SK-N-SH (cell line): ENCODE measurements around the gene TNNT3. TPM values are rescaled to one million over a fixed set of nuclear protein-coding genes. Genes with fewer than 3 reads are reported as not detected.

Source experiments
- CTCF ChIA-PET: fragments of 300-600, 350-600 bp; formaldehyde crosslinking; extraction: SDS; loops from one replicate; lab custom pipeline; 2021; lab: Yijun Ruan, JAX
- POLR2A ChIA-PET: fragments of 350-600 bp; sonication (Branson Sonifier 250); formaldehyde crosslinking; extraction: SDS; loops from one replicate; lab custom pipeline; 2020; ENCODE audit warnings: antibody characterized with exemption, inconsistent platforms; lab: Yijun Ruan, JAX
- DNase-seq: peaks from one replicate; pipeline ENCODE4 v3.0.0; 2012
- H2AFZ ChIP-seq: fragments of 200-600 bp; sonication (generic); 2 replicates; pipeline ENCODE4 v1.8.1; 2016; ENCODE audit warnings: antibody characterized with exemption, mild to moderate bottlenecking, low read depth
- H3F3A ChIP-seq: fragments of 200-600 bp; sonication (generic); replicated peaks from 2 replicates; pipeline ENCODE3; 2016; ENCODE audit warnings: antibody characterized with exemption, mild to moderate bottlenecking; ENCODE audit not compliant: insufficient read depth
- H3K27ac ChIP-seq, 2 experiments: fragments of 200-500 bp in 1 of 2; fragments of 200-600 bp in 1 of 2; sonication (Bioruptor generic) in 1 of 2; sonication (generic), shearing (Covaris generic) in 1 of 2; 2 replicates each; pipeline versions ENCODE4 v1.5.1 to v1.6.1; 2014 to 2016; ENCODE audit warnings: low read depth in 2 of 2, inconsistent platforms in 1 of 2, low read length in 1 of 2, mild to moderate bottlenecking in 1 of 2, mixed read lengths in 1 of 2
- H3K27me3 ChIP-seq: fragments of 200-600 bp; sonication (generic), shearing (Covaris generic); 2 replicates; pipeline ENCODE4 v1.6.1; 2016; ENCODE audit warnings: mixed run types; ENCODE audit not compliant: insufficient read depth
- H3K36me3 ChIP-seq, 2 experiments: fragments of 200-500 bp in 1 of 2; fragments of 200-600 bp in 1 of 2; sonication (Bioruptor generic) in 1 of 2; sonication (generic) in 1 of 2; replicated peaks in 1 of 2; 2 replicates each; pipeline versions ENCODE3 to v1.5.1; 2014 to 2016; ENCODE audit warnings: low read length in 1 of 2, mild to moderate bottlenecking in 1 of 2; ENCODE audit not compliant: insufficient read depth in 2 of 2, control insufficient read depth in 1 of 2
- H3K4me1 ChIP-seq, 2 experiments: fragments of 200-500 bp in 1 of 2; fragments of 200-600 bp in 1 of 2; sonication (Bioruptor generic) in 1 of 2; sonication (generic), shearing (Covaris generic) in 1 of 2; 2 replicates each; pipeline versions ENCODE4 v1.5.1 to v1.6.1; 2014 to 2016; ENCODE audit warnings: low read depth in 1 of 2, low read length in 1 of 2, mixed run types in 1 of 2; ENCODE audit not compliant: insufficient read depth in 2 of 2, control insufficient read depth in 1 of 2
- H3K4me2 ChIP-seq: fragments of 200-600 bp; sonication (generic), shearing (Covaris generic); 2 replicates; pipeline ENCODE4 v1.6.1; 2017; ENCODE audit warnings: mixed run types
- H3K4me3 ChIP-seq, 2 experiments: fragments of 200-500 bp in 1 of 2; fragments of 200-600 bp in 1 of 2; sonication (Bioruptor generic) in 1 of 2; sonication (generic), shearing (Covaris generic) in 1 of 2; 2 replicates each; pipeline versions ENCODE4 v1.5.1 to v1.8.1; 2014 to 2016; ENCODE audit warnings: low read depth in 2 of 2, inconsistent platforms in 1 of 2, low read length in 1 of 2, mild to moderate bottlenecking in 1 of 2, mixed read lengths in 1 of 2, moderate library complexity in 1 of 2
- H3K79me2 ChIP-seq: fragments of 200-600 bp; sonication (generic); 2 replicates; pipeline ENCODE4 v1.8.1; 2017; ENCODE audit warnings: mild to moderate bottlenecking; ENCODE audit not compliant: insufficient read depth
- H3K9ac ChIP-seq: fragments of 200-600 bp; sonication (generic); 2 replicates; pipeline ENCODE4 v1.6.1; 2017; ENCODE audit warnings: mixed run types
- H3K9me2 ChIP-seq: fragments of 200-600 bp; sonication (generic); 2 replicates; pipeline ENCODE4 v1.6.1; 2017; ENCODE audit warnings: mixed run types
- H3K9me3 ChIP-seq: fragments of 200-600 bp; sonication (generic); 2 replicates; pipeline ENCODE4 v1.6.1; 2017; ENCODE audit warnings: mixed run types, mild to moderate bottlenecking, moderate library complexity
- H4K20me1 ChIP-seq: fragments of 200-600 bp; sonication (generic); 2 replicates; pipeline ENCODE4 v1.6.1; 2017; ENCODE audit warnings: mild to moderate bottlenecking, mixed run types; ENCODE audit not compliant: insufficient read depth
- EP300 ChIP-seq, 2 experiments: IDR thresholded peaks; 2 replicates each; pipeline versions ENCODE4 v1.4.0 to v1.6.1; 2012; ENCODE audit warnings: borderline replicate concordance in 1 of 2, low read depth in 1 of 2, low read length in 1 of 2
- EZH2phosphoT487 ChIP-seq: fragments of 200-600 bp; sonication (generic); IDR thresholded peaks from 2 replicates; pipeline ENCODE4 v1.6.1; 2017; ENCODE audit warnings: low read depth, mixed run types, mild to moderate bottlenecking, antibody characterized with exemption, moderate library complexity, borderline replicate concordance
- FOSL2 ChIP-seq: IDR thresholded peaks from 2 replicates; pipeline ENCODE4 v1.4.0; 2012; ENCODE audit warnings: low read depth, mild to moderate bottlenecking, moderate library complexity, borderline replicate concordance
- FOXJ3 ChIP-seq: sonication (generic); formaldehyde crosslinking; IDR thresholded peaks from 2 replicates; pipeline ENCODE4 v1.5.1; 2020; ENCODE audit warnings: mild to moderate bottlenecking, missing genetic modification reagents
- FOXM1 ChIP-seq: IDR thresholded peaks from 2 replicates; pipeline ENCODE4 v1.4.0; 2012; ENCODE audit warnings: low read depth, mild to moderate bottlenecking
- MXI1 ChIP-seq: IDR thresholded peaks from 2 replicates; pipeline ENCODE4 v1.6.1; 2012; ENCODE audit warnings: mild to moderate bottlenecking, low read depth, low read length, improper control_type of control experiment
- NFIC ChIP-seq: IDR thresholded peaks from 2 replicates; pipeline ENCODE4 v1.4.0; 2012; ENCODE audit warnings: borderline replicate concordance
- RAD21 ChIP-seq: IDR thresholded peaks from 2 replicates; pipeline ENCODE4 v1.6.1; 2012; ENCODE audit warnings: mild to moderate bottlenecking, low read length
- RXRA ChIP-seq: IDR thresholded peaks from 2 replicates; pipeline ENCODE4 v1.4.0; 2012; ENCODE audit warnings: low read depth, mild to moderate bottlenecking, borderline replicate concordance
- SIN3A ChIP-seq: IDR thresholded peaks from 2 replicates; pipeline ENCODE4 v1.6.1; 2012; ENCODE audit warnings: low read depth, mild to moderate bottlenecking, low read length, moderate library complexity, borderline replicate concordance
- YY1 ChIP-seq: IDR thresholded peaks from 2 replicates; pipeline ENCODE4 v1.4.0; 2012; ENCODE audit warnings: low read depth, mild to moderate bottlenecking
- WGBS: methylation state at CpG from one replicate; pipeline ENCODE4 v1.1.6; 2017; ENCODE audit warnings: low lambda C conversion rate; 5-methylcytosine and 5-hydroxymethylcytosine counted together
- polyA plus RNA-seq, 3 experiments: library from polyadenylated mRNA; depleted of rRNA; stranded (reverse); fragments of >200 nt; gene quantifications; 2 replicates each; pipeline ENCODE4 v1.2.3, GENCODE V29; 2012
- TF ChIP-seq, protein P1 (sequence below): IDR thresholded peaks from 2 replicates; pipeline ENCODE4 v1.6.1; 2012; ENCODE audit warnings: mild to moderate bottlenecking, low read depth, low read length, moderate library complexity
- TF ChIP-seq, protein P2 (sequence below): fragments of 150-350 bp; IDR thresholded peaks from 2 replicates; pipeline ENCODE4 v1.6.1; 2017; ENCODE audit warnings: antibody characterized with exemption, low read length, low read depth, borderline replicate concordance
- TF ChIP-seq, protein P3 (sequence below): IDR thresholded peaks from 2 replicates; pipeline ENCODE4 v1.4.0; 2012; ENCODE audit warnings: low read depth, borderline replicate concordance
- TF ChIP-seq, protein P4 (sequence below): fragments of 150-350 bp; IDR thresholded peaks from 2 replicates; pipeline ENCODE4 v1.6.1; 2016; ENCODE audit warnings: mild to moderate bottlenecking, low read depth, low read length

The TNNT3 gene
- polyA plus RNA-seq, 1 of the 3 experiments (the other 2 are of a cell fraction), result not detected

DNA sequence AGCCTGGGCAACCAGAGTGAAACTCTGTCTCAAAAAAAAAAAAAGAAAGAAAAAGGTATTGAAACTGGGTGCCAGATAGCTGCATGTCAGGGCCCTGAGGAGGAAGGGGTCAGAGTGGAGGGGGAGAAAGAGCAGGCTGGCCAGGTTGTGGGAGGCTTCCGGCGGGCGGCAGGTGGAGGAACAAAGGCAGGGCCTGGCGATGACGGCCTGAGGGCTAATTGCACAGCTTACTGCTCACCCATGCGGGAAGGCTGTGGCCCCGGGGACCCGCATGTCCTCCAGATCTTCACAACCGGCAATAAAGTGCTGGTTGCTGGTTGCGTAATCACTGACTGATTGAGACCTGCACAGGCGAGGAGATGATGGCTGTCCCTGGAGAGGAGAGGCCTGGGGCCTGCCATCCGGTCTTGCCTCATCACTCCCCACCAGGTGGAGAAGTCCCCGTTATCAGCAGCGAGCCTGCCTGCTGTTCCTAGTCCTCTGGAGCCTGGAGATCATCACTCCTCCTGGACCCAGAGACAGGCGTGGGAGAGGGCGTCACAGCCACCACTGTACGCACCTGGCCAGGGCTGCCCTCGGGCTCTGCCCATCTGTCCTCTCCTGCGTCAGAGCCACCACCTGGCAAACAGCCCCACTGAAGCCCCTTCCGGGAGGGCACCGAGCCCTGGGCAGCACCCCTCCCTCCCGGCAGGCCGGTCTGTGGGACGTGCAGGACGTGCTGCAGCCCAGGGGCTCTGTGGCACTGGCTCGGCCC, 59.4 kb downstream of the TNNT3 start:
- WGBS, result no CpG with 5 or more reads among the region's 26 CpGs
- no peaks in the 10 kb centered on the region for H3K9me3 ChIP-seq
- POLR2A ChIA-PET, result interaction anchor here (0.7 to 4.4 kb wide), 10 partner anchors 9 to 162 kb away, joined by 3 to 60 read pairs (median 5); partner anchors contain the start of genes H19 and IGF2
- H3K9ac ChIP-seq, result no peak overlapping the region
- CTCF ChIA-PET, result interaction anchor here (0.9 to 4.4 kb wide), 8 partner anchors 10 to 405 kb away, joined by 3 to 30 read pairs (median 9); no protein-coding TSS in a partner anchor
- no peak overlapping the region for H2AFZ ChIP-seq
- no peaks in the 10 kb centered on the region for H3K4me1 ChIP-seq
- H3K4me3 ChIP-seq, result no peak overlapping the region
- no peaks in the 10 kb centered on the region for H3K9me2 ChIP-seq
- DNase-seq, result no peak
- no peaks in the 10 kb centered on the region for H3F3A ChIP-seq
- no peaks in the 10 kb centered on the region for H4K20me1 ChIP-seq
- TF ChIP-seq, protein P1, sequence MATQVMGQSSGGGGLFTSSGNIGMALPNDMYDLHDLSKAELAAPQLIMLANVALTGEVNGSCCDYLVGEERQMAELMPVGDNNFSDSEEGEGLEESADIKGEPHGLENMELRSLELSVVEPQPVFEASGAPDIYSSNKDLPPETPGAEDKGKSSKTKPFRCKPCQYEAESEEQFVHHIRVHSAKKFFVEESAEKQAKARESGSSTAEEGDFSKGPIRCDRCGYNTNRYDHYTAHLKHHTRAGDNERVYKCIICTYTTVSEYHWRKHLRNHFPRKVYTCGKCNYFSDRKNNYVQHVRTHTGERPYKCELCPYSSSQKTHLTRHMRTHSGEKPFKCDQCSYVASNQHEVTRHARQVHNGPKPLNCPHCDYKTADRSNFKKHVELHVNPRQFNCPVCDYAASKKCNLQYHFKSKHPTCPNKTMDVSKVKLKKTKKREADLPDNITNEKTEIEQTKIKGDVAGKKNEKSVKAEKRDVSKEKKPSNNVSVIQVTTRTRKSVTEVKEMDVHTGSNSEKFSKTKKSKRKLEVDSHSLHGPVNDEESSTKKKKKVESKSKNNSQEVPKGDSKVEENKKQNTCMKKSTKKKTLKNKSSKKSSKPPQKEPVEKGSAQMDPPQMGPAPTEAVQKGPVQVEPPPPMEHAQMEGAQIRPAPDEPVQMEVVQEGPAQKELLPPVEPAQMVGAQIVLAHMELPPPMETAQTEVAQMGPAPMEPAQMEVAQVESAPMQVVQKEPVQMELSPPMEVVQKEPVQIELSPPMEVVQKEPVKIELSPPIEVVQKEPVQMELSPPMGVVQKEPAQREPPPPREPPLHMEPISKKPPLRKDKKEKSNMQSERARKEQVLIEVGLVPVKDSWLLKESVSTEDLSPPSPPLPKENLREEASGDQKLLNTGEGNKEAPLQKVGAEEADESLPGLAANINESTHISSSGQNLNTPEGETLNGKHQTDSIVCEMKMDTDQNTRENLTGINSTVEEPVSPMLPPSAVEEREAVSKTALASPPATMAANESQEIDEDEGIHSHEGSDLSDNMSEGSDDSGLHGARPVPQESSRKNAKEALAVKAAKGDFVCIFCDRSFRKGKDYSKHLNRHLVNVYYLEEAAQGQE, result no peak
- no peak for TF ChIP-seq FOXJ3 (CRISPR knock-in tag)
- peak in 1 of 2 experiments; percentile 31; a peak in 1 of 4 replicates for TF ChIP-seq EP300 (IDR thresholded peaks at IDR 0.05; ENCODE audit: borderline replicate concordance in 1 of 2, low read depth in 1 of 2, low read length in 1 of 2)
- TF ChIP-seq RAD21, result no peak
- TF ChIP-seq SIN3A, result no peak
- no peaks in the 10 kb centered on the region for H3K79me2 ChIP-seq
- H3K27me3 ChIP-seq, result no peaks in the 10 kb centered on the region
- H3K4me2 ChIP-seq, result no peak overlapping the region
- H3K27ac ChIP-seq, result no peak overlapping the region; a peak in 1 of 4 replicates
- H3K36me3 ChIP-seq, result no peaks in the 10 kb centered on the region

DNA sequence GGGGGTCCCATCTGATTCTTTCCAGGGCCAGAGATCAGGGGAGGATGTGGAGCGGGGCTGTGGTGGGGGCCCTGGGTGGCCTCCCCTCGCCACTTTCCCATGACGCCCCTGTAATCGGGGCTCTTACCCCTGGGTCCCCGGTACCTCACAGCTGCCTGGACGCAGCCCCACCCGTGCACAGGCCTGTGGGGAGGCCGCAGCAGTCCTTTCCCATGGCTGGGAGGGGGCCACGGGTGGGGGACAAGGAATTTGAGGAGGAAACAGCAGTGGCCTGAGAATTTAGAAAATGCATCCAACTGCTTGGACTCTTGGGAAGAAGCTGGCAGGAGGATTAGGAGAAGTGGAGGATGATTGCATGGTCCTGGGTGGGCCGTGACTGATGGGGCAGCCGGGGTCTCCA, 60.1 kb downstream of the TNNT3 start:
- POLR2A ChIA-PET, result interaction anchor here (0.8 to 4.4 kb wide), 12 partner anchors 9 to 161 kb away, joined by 3 to 60 read pairs (median 6); partner anchors contain the start of genes H19 and IGF2
- CTCF ChIA-PET, result interaction anchor here (0.9 to 4.4 kb wide), 15 partner anchors 9 to 406 kb away, joined by 3 to 30 read pairs (median 5); no protein-coding TSS in a partner anchor

More for the DNA sequence above, 60.1 kb downstream of the TNNT3 start:
- no CpG with 5 or more reads among the region's 11 CpGs for WGBS
- TF ChIP-seq FOSL2, result no peak
- no peak for TF ChIP-seq NFIC
- TF ChIP-seq, protein P2, sequence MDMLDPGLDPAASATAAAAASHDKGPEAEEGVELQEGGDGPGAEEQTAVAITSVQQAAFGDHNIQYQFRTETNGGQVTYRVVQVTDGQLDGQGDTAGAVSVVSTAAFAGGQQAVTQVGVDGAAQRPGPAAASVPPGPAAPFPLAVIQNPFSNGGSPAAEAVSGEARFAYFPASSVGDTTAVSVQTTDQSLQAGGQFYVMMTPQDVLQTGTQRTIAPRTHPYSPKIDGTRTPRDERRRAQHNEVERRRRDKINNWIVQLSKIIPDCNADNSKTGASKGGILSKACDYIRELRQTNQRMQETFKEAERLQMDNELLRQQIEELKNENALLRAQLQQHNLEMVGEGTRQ, result no peak
- TF ChIP-seq MXI1, result no peak
- TF ChIP-seq, protein P3, sequence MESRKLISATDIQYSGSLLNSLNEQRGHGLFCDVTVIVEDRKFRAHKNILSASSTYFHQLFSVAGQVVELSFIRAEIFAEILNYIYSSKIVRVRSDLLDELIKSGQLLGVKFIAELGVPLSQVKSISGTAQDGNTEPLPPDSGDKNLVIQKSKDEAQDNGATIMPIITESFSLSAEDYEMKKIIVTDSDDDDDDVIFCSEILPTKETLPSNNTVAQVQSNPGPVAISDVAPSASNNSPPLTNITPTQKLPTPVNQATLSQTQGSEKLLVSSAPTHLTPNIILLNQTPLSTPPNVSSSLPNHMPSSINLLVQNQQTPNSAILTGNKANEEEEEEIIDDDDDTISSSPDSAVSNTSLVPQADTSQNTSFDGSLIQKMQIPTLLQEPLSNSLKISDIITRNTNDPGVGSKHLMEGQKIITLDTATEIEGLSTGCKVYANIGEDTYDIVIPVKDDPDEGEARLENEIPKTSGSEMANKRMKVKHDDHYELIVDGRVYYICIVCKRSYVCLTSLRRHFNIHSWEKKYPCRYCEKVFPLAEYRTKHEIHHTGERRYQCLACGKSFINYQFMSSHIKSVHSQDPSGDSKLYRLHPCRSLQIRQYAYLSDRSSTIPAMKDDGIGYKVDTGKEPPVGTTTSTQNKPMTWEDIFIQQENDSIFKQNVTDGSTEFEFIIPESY, result no peak
- no peak for TF ChIP-seq FOXM1
- TF ChIP-seq, protein P4, sequence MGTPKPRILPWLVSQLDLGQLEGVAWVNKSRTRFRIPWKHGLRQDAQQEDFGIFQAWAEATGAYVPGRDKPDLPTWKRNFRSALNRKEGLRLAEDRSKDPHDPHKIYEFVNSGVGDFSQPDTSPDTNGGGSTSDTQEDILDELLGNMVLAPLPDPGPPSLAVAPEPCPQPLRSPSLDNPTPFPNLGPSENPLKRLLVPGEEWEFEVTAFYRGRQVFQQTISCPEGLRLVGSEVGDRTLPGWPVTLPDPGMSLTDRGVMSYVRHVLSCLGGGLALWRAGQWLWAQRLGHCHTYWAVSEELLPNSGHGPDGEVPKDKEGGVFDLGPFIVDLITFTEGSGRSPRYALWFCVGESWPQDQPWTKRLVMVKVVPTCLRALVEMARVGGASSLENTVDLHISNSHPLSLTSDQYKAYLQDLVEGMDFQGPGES, result no peak
- no peak for TF ChIP-seq YY1
- no peak for TF ChIP-seq EZH2phosphoT487
- TF ChIP-seq RXRA, result no peak
- TF ChIP-seq, all 33 proteins: peak for 0
- no peaks in the 10 kb centered on the region for H4K20me1 ChIP-seq
- no peaks in the 10 kb centered on the region for H3K36me3 ChIP-seq
- no peaks in the 10 kb centered on the region for H3K79me2 ChIP-seq
- peak overlapping the region in 1 of 2 experiments; percentile 76; a peak in 1 of 4 replicates for H3K27ac ChIP-seq
- H3K4me2 ChIP-seq, result no peak overlapping the region
- H3K27me3 ChIP-seq, result no peaks in the 10 kb centered on the region
- no peaks in the 10 kb centered on the region for H3K9me2 ChIP-seq
- H3F3A ChIP-seq, result no peaks in the 10 kb centered on the region
- DNase-seq, result no peak
- H3K9me3 ChIP-seq, result no peaks in the 10 kb centered on the region
- no peak overlapping the region for H3K4me3 ChIP-seq
- H3K9ac ChIP-seq, result no peak overlapping the region
- no peak overlapping the region for H2AFZ ChIP-seq
- H3K4me1 ChIP-seq, result no peaks in the 10 kb centered on the region
